GM12878 (cell line): ENCODE data around the gene VIPR2. TPM values are rescaled to one million over a fixed set of nuclear protein-coding genes. Genes with fewer than 3 reads are reported as not detected.

Source experiments
- ATAC-seq: fragments of 200-7000 bp; cut with Tn5 transposase; 3 replicates; pipeline ENCODE4 v1.9.1; 2020; ENCODE audit warnings: mild to moderate bottlenecking, moderate library complexity
- BruUV-seq: library from RNA; stranded (reverse); fragments of 400-500 nt; replicated peaks from 2 replicates; lab custom pipeline; 2021; lab: Mats Ljungman, UMichigan
- CTCF ChIA-PET: fragments of 300-600 bp; sonication (Branson Sonifier 250); formaldehyde crosslinking; extraction: SDS; loops from one replicate; lab custom pipeline; 2021; ENCODE audit warnings: inconsistent platforms; lab: Yijun Ruan, JAX
- POLR2A ChIA-PET: fragments of 350-600 bp; formaldehyde crosslinking; extraction: SDS; loops from one replicate; lab custom pipeline; 2021; ENCODE audit warnings: inconsistent platforms; lab: Charles Lee
- RAD21 ChIA-PET: fragments of 300-600 bp; sonication (Branson Sonifier 250); formaldehyde crosslinking; loops from one replicate; lab custom pipeline; 2023; ENCODE audit warnings: antibody characterized with exemption; ENCODE audit not compliant: unreplicated experiment; lab: Charles Lee
- SMC1A ChIA-PET: fragments of 300-600 bp; sonication (Branson Sonifier 250); formaldehyde crosslinking; loops from one replicate; lab custom pipeline; 2023; ENCODE audit not compliant: unreplicated experiment, uncharacterized antibody; lab: Charles Lee
- DNase-seq: peaks from one replicate; pipeline ENCODE4 v3.0.0-alpha.2; 2011; ENCODE audit warnings: low read depth, low spot score
- FAIRE-seq: peaks from 3 replicates; lab custom pipeline; 2011; peaks lifted over from hg19 to GRCh38; lab: Jason Lieb, UNC
- H2AFZ ChIP-seq: 2 replicates; pipeline ENCODE4 v1.6.0; 2011; ENCODE audit warnings: low read depth, low read length, control low read depth; ENCODE audit not compliant: control insufficient read depth
- H3K27ac ChIP-seq: 2 replicates; pipeline ENCODE4 v1.5.1; 2011; ENCODE audit warnings: control low read depth; ENCODE audit not compliant: control insufficient read depth, insufficient read depth
- H3K27me3 ChIP-seq, 2 experiments: replicated peaks in 1 of 2; 2 replicates each; pipeline versions ENCODE4 v1.6.0 to v1.6.1; 2011; ENCODE audit warnings: low read length in 1 of 2; ENCODE audit not compliant: control insufficient read depth in 2 of 2, insufficient read depth in 2 of 2
- H3K36me3 ChIP-seq, 2 experiments: 2 replicates each; pipeline ENCODE4 v1.5.1; 2011; ENCODE audit warnings: low read length in 1 of 2; ENCODE audit not compliant: control insufficient read depth in 2 of 2, insufficient read depth in 2 of 2
- H3K4me1 ChIP-seq: 2 replicates; pipeline ENCODE4 v1.6.1; 2011; ENCODE audit warnings: mild to moderate bottlenecking, low read length, moderate library complexity, mixed read lengths; ENCODE audit not compliant: control insufficient read depth, insufficient read depth
- H3K4me2 ChIP-seq: 2 replicates; pipeline ENCODE4 v1.6.0; 2011; ENCODE audit warnings: control low read depth; ENCODE audit not compliant: control insufficient read depth, insufficient read depth
- H3K4me3 ChIP-seq: fragments of 200-600 bp; sonication (generic); 2 replicates; pipeline ENCODE4 v1.5.1; 2016
- H3K79me2 ChIP-seq: 2 replicates; pipeline ENCODE4 v1.6.0; 2011; ENCODE audit warnings: low read length; ENCODE audit not compliant: control insufficient read depth, insufficient read depth
- H3K9ac ChIP-seq: 2 replicates; pipeline ENCODE4 v1.8.0; 2011; ENCODE audit warnings: low read length, control low read depth, mixed read lengths; ENCODE audit not compliant: control insufficient read depth, insufficient read depth
- H3K9me3 ChIP-seq: replicated peaks from 3 replicates; pipeline ENCODE4 v1.5.1; 2011; ENCODE audit warnings: mild to moderate bottlenecking, low read length; ENCODE audit not compliant: control insufficient read depth, insufficient read depth
- H4K20me1 ChIP-seq: 2 replicates; pipeline ENCODE4 v1.6.0; 2011; ENCODE audit not compliant: control insufficient read depth, insufficient read depth
- CHD1 ChIP-seq: IDR thresholded peaks from 2 replicates; pipeline ENCODE4 v1.6.1; 2012; ENCODE audit warnings: low read depth, low read length, improper control_type of control experiment
- FOS ChIP-seq: IDR thresholded peaks from 3 replicates; pipeline ENCODE4 v1.6.1; 2011; ENCODE audit warnings: borderline replicate concordance; ENCODE audit not compliant: insufficient read length; ENCODE audit errors: extremely low read depth
- FOXK2 ChIP-seq: fragments of 450-650 bp; IDR thresholded peaks from 2 replicates; pipeline ENCODE4 v1.6.1; 2017; ENCODE audit warnings: mild to moderate bottlenecking, moderate library complexity
- GABPA ChIP-seq: IDR thresholded peaks from 2 replicates; pipeline ENCODE4 v1.6.1; 2014; ENCODE audit warnings: antibody characterized with exemption, low read depth, mild to moderate bottlenecking, inconsistent platforms
- HDAC2 ChIP-seq: fragments of 200-600 bp; sonication (generic); IDR thresholded peaks from 2 replicates; pipeline ENCODE4 v1.6.1; 2017
- JUNB ChIP-seq: IDR thresholded peaks from 2 replicates; pipeline ENCODE4 v1.6.1; 2016; ENCODE audit warnings: antibody characterized with exemption, mild to moderate bottlenecking
- NKRF ChIP-seq: fragments of 450-650 bp; conservative IDR thresholded peaks from 2 replicates; pipeline ENCODE4 v1.6.1; 2017; ENCODE audit warnings: mild to moderate bottlenecking, moderate library complexity
- RFX5 ChIP-seq: IDR thresholded peaks from 2 replicates; pipeline ENCODE4 v1.6.1; 2011; ENCODE audit warnings: low read depth, low read length, improper control_type of control experiment
- ZNF207 ChIP-seq: fragments of 450-650 bp; IDR thresholded peaks from 2 replicates; pipeline ENCODE4 v1.6.1; 2014; ENCODE audit warnings: antibody characterized with exemption, mild to moderate bottlenecking, borderline replicate concordance
- WGBS: methylation state at CpG from one replicate; pipeline ENCODE4 v1.1.6; 2016; ENCODE audit warnings: low lambda C conversion rate; ENCODE audit not compliant: insufficient replicate concordance, insufficient coverage; ENCODE audit errors: missing lambda C conversion rate; 5-methylcytosine and 5-hydroxymethylcytosine counted together
- in situ Hi-C: fragments of 300-500 bp; cut with MboI; formaldehyde crosslinking; loops from 9 replicates; pipeline ENCODE4 v1.14.3; 2018; ENCODE audit warnings: mixed read lengths
- intact Hi-C: fragments of 100-400 bp; cut with micrococcal nuclease; formaldehyde crosslinking; loops from one replicate; pipeline ENCODE4 v1.14.2; 2022; ENCODE audit not compliant: unreplicated experiment
- polyA plus RNA-seq, 11 experiments: library from polyadenylated mRNA; depleted of rRNA in 4 of 11; unstranded in 6 of 11; stranded (reverse) in 5 of 11; fragments of >200 nt; fragmentation: Nextera tagmentation in 4 of 11; fragmentation: Illumina TruSeq in 1 of 11; extraction: Ambion mirVana in 4 of 11; extraction: Trizol in 1 of 11; gene quantifications; 1 replicate in 1 of 11; 2 replicates in 10 of 11; pipeline versions ENCODE4 v1.2.1 to v1.2.3, GENCODE V29; 2011 to 2016; ENCODE audit warnings: inconsistent platforms in 2 of 11, missing spikeins in 2 of 11, low read depth in 1 of 11
- total RNA-seq, 4 experiments: library from RNA; depleted of rRNA in 3 of 4; stranded (reverse); fragments of >200 nt in 3 of 4; fragmentation: Illumina TruSeq in 1 of 4; extraction: Trizol in 1 of 4; gene quantifications; 2 replicates each; pipeline versions ENCODE4 v1.2.1 to v1.2.3, GENCODE V29; 2013 to 2021
- TF ChIP-seq, protein P1 (sequence below): IDR thresholded peaks from 2 replicates; pipeline ENCODE4 v1.6.1; 2011; ENCODE audit warnings: borderline replicate concordance, low read depth, mild to moderate bottlenecking, moderate library complexity, low read length; ENCODE audit not compliant: insufficient read depth, poor library complexity, severe bottlenecking
- TF ChIP-seq, protein P2 (sequence below): fragments of 450-650 bp; IDR thresholded peaks from 2 replicates; pipeline ENCODE4 v1.6.1; 2014; ENCODE audit warnings: mild to moderate bottlenecking

Gene VIPR2
- total and polyA plus RNA-seq, 10 of the 15 experiments (the other 5 are each of a cell fraction or from before 2014, with no cell fraction given): not detected

- Histone ChIP-seq H3K4me1 (no peaks in the 10 kb centered on the region), H3K9ac (no peak overlapping the region), H3K36me3 (no peaks in the 10 kb centered on the region), H4K20me1 (no peaks in the 10 kb centered on the region), H3K4me2 (no peak overlapping the region), H2AFZ (no peak overlapping the region), H3K79me2 (no peaks in the 10 kb centered on the region), H3K4me3 (no peak overlapping the region), H3K27ac (no peak overlapping the region), H3K27me3 (no peaks in the 10 kb centered on the region), H3K9me3 (no peaks in the 10 kb centered on the region)
- RAD21 ChIA-PET: no interaction called here
- ATAC-seq (no peak), FAIRE-seq (no peak), DNase-seq (no peak)
- TF ChIP-seq RFX5 (no peak), FOXK2 (no peak), HDAC2 (no peak), GABPA (no peak), NKRF (no peak)
- in situ Hi-C loops (no loop called here), intact Hi-C loops (no loop called here)
- CTCF ChIA-PET: no interaction called here
- no TSS peak for BruUV-seq
- SMC1A ChIA-PET: no interaction called here
- POLR2A ChIA-PET: no interaction called here
- 17% methylated on average over 11 of the region's 11 CpGs for WGBS
These were observed 6.8 kb downstream of the VIPR2 start for GRCh38 chr7:159137906-159138305.

GRCh38 chr7:159136846-159137245 is 7.8 kb downstream of the VIPR2 start:
- WGBS: 29% methylated on average over 5 of the region's 6 CpGs
- no peak for ATAC-seq
- Histone ChIP-seq H2AFZ (no peak overlapping the region), H3K36me3 (no peaks in the 10 kb centered on the region)
- TF ChIP-seq FOS (no peak), ZNF207 (no peak), JUNB (no peak), CHD1 (no peak)
- TF ChIP-seq, protein P1, sequence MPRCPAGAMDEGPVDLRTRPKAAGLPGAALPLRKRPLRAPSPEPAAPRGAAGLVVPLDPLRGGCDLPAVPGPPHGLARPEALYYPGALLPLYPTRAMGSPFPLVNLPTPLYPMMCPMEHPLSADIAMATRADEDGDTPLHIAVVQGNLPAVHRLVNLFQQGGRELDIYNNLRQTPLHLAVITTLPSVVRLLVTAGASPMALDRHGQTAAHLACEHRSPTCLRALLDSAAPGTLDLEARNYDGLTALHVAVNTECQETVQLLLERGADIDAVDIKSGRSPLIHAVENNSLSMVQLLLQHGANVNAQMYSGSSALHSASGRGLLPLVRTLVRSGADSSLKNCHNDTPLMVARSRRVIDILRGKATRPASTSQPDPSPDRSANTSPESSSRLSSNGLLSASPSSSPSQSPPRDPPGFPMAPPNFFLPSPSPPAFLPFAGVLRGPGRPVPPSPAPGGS: no peak
- TF ChIP-seq, protein P2, sequence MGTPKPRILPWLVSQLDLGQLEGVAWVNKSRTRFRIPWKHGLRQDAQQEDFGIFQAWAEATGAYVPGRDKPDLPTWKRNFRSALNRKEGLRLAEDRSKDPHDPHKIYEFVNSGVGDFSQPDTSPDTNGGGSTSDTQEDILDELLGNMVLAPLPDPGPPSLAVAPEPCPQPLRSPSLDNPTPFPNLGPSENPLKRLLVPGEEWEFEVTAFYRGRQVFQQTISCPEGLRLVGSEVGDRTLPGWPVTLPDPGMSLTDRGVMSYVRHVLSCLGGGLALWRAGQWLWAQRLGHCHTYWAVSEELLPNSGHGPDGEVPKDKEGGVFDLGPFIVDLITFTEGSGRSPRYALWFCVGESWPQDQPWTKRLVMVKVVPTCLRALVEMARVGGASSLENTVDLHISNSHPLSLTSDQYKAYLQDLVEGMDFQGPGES: no peak
- TF ChIP-seq, all 136 proteins: peak for 0
- no peak overlapping the region for H3K9ac ChIP-seq
- SMC1A ChIA-PET: no interaction called here
- no peak overlapping the region for H3K4me3 ChIP-seq
- no peaks in the 10 kb centered on the region for H3K4me1 ChIP-seq
- in situ Hi-C loops (no loop called here), intact Hi-C loops (no loop called here)
- no peaks in the 10 kb centered on the region for H4K20me1 ChIP-seq
- H3K9me3 ChIP-seq: no peaks in the 10 kb centered on the region
- POLR2A ChIA-PET: no interaction called here
- BruUV-seq: no TSS peak
- RAD21 ChIA-PET: no interaction called here
- H3K27me3 ChIP-seq: no peaks in the 10 kb centered on the region
- no peak overlapping the region for H3K27ac ChIP-seq
- no peak overlapping the region for H3K4me2 ChIP-seq
- no peaks in the 10 kb centered on the region for H3K79me2 ChIP-seq
- FAIRE-seq (no peak), DNase-seq (no peak)
- CTCF ChIA-PET: no interaction called here
